ENCODE results near the gene NOP16. TPM values are rescaled to one million over a fixed set of nuclear protein-coding genes. Genes with fewer than 3 reads are reported as not detected.
A peak's percentile ranks its signal among the peaks of the same experiment; 100 is the strongest.

NOP16 gene
- total and polyA plus RNA-seq, 2 donors (not counting 1 experiment from before 2014, with no cell fraction given): 11.1 to 26.3 TPM

GRCh38 chr5:176368726-176369125, 19.7 kb downstream of the NOP16 start:
- Histone ChIP-seq H3K4me3 (replicated peaks in 1 of 4; ENCODE audit: control extremely low read depth in 1 of 4, insufficient read depth in 1 of 4, low read depth in 3 of 4, low read length in 4 of 4) (no peak overlapping the region), H3K4me1 (ENCODE audit: control insufficient read depth, extremely low read depth, insufficient read depth, low read length) (peaks cover 2% of the 10 kb centered on the region), H4K20me1 (ENCODE audit: control insufficient read depth, extremely low read depth, insufficient read depth, low read length) (no peaks in the 10 kb centered on the region), H3K36me3 (ENCODE audit: control insufficient read depth, insufficient read depth, low read length) (peaks cover 3% of the 10 kb centered on the region), H3K27ac (ENCODE audit: insufficient read depth, low read length) (no peak overlapping the region), H3K4me2 (ENCODE audit: extremely low read depth, insufficient read depth, low read length) (no peak overlapping the region), H3K9ac (ENCODE audit: insufficient read depth, low read length) (no peak overlapping the region), H2AFZ (ENCODE audit: low read length) (no peak overlapping the region), H3K79me2 (ENCODE audit: control insufficient read depth, insufficient read depth, low read length) (no peaks in the 10 kb centered on the region), H3K27me3 (ENCODE audit: control insufficient read depth, insufficient read depth, low read length) (no peaks in the 10 kb centered on the region), H3K9me3 (ENCODE audit: control insufficient read depth, insufficient read depth, low read depth, low read length) (no peaks in the 10 kb centered on the region)
- no peak for DNase-seq (ENCODE audit: low read depth in 2 of 2)
- TF ChIP-seq EZH2 (IDR thresholded peaks at IDR 0.05; ENCODE audit: low read length, missing control alignments): no peak
- no peak for TF ChIP-seq CTCF (conservative IDR thresholded peaks at IDR 0.05 in 1 of 2, IDR thresholded peaks at IDR 0.05 in 1 of 2; ENCODE audit: low read depth in 1 of 2, low read length in 2 of 2)

GRCh38 chr5:176366232-176366894, 22.0 kb downstream of the NOP16 start:
- Histone ChIP-seq H3K27ac (ENCODE audit: insufficient read depth, low read length) (peak overlapping the region; percentile 57), H3K4me3 (replicated peaks in 1 of 4; ENCODE audit: control extremely low read depth in 1 of 4, insufficient read depth in 1 of 4, low read depth in 3 of 4, low read length in 4 of 4) (peak overlapping the region; percentile 48 to 74 (median 69)), H3K27me3 (ENCODE audit: control insufficient read depth, insufficient read depth, low read length) (no peaks in the 10 kb centered on the region), H4K20me1 (ENCODE audit: control insufficient read depth, extremely low read depth, insufficient read depth, low read length) (no peaks in the 10 kb centered on the region), H3K9ac (ENCODE audit: insufficient read depth, low read length) (peak overlapping the region; percentile 82), H3K9me3 (ENCODE audit: control insufficient read depth, insufficient read depth, low read depth, low read length) (no peaks in the 10 kb centered on the region), H3K79me2 (ENCODE audit: control insufficient read depth, insufficient read depth, low read length) (peaks cover 2% of the 10 kb centered on the region), H3K4me1 (ENCODE audit: control insufficient read depth, extremely low read depth, insufficient read depth, low read length) (peaks cover 2% of the 10 kb centered on the region), H3K36me3 (ENCODE audit: control insufficient read depth, insufficient read depth, low read length) (no peaks in the 10 kb centered on the region), H2AFZ (ENCODE audit: low read length) (peak overlapping the region; percentile 87), H3K4me2 (ENCODE audit: extremely low read depth, insufficient read depth, low read length) (peak overlapping the region; percentile 92)
- no peak for TF ChIP-seq CTCF (conservative IDR thresholded peaks at IDR 0.05 in 1 of 2, IDR thresholded peaks at IDR 0.05 in 1 of 2; ENCODE audit: low read depth in 1 of 2, low read length in 2 of 2)
- no peak for TF ChIP-seq EZH2 (IDR thresholded peaks at IDR 0.05; ENCODE audit: low read length, missing control alignments)
- DNase-seq (ENCODE audit: low read depth in 2 of 2): no peak

DNA sequence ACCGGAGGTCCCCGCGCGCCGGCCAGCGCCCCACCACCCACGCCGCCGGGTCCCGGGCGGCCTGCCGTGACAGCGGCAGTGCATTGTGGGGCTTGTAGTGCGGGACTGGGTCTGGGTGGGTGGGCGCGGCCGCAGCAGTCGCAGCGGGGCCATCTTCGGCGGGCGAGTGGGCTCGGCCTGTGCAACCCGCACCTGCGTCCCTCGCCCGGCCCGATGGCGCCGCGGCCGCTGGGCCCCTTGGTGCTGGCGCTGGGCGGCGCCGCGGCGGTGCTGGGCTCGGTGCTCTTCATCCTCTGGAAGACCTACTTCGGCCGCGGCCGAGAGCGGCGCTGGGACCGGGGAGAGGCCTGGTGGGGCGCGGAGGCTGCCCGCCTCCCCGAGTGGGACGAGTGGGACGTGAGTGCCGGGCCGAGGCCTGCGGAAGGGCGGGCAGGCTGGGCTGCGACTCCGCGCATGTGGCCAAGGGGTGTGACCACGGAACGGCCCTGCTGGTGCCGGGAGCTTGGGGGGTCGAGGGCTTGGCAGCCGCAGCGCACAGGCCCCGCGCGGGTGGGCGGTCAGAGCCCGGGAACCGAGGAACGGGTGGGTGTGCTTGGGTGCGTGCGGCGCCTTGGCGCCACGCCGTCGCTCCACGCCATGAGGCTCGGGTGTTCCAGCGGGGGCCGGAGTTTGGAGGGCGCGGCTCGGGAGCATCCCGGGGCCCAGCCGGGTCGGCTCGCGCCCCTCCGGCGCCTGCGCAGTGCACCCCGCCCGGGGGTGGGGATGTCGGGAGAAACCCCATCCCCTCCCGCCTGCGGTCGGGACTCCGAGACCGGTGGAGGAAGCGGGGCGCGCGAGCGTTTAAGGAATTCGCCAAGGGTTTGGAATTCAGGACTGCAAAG, 22.8 kb downstream of the NOP16 start, which contains the start of gene ARL10:
Gene ARL10 (plus strand): TSS at position 137 of the 881 bp plus-strand sequence. CDS start 77 bp downstream, at position 214.
- no peaks in the 10 kb centered on the region for H3K27me3 ChIP-seq (ENCODE audit: control insufficient read depth, insufficient read depth, low read length)
- H3K9me3 ChIP-seq (ENCODE audit: control insufficient read depth, insufficient read depth, low read depth, low read length): no peaks in the 10 kb centered on the region
- no peaks in the 10 kb centered on the region for H4K20me1 ChIP-seq (ENCODE audit: control insufficient read depth, extremely low read depth, insufficient read depth, low read length)
- peaks cover 9% of the 10 kb centered on the region for H3K79me2 ChIP-seq (ENCODE audit: control insufficient read depth, insufficient read depth, low read length)
- peak within 1 kb of the TSS; percentile 55 to 74 (median 69) for H3K4me3 ChIP-seq (replicated peaks in 1 of 4; ENCODE audit: control extremely low read depth in 1 of 4, insufficient read depth in 1 of 4, low read depth in 3 of 4, low read length in 4 of 4)
- H3K4me2 ChIP-seq (ENCODE audit: extremely low read depth, insufficient read depth, low read length): peak within 1 kb of the TSS; percentile 92
- peak within 1 kb of the TSS; percentile 89 for H2AFZ ChIP-seq (ENCODE audit: low read length)
- TF ChIP-seq CTCF (conservative IDR thresholded peaks at IDR 0.05 in 1 of 2, IDR thresholded peaks at IDR 0.05 in 1 of 2; ENCODE audit: low read depth in 1 of 2, low read length in 2 of 2) (no peak), EZH2 (IDR thresholded peaks at IDR 0.05; ENCODE audit: low read length, missing control alignments) (no peak)
- no peaks in the 10 kb centered on the region for H3K36me3 ChIP-seq (ENCODE audit: control insufficient read depth, insufficient read depth, low read length)
- H3K27ac ChIP-seq (ENCODE audit: insufficient read depth, low read length): peak within 1 kb of the TSS; percentile 57
- H3K4me1 ChIP-seq (ENCODE audit: control insufficient read depth, extremely low read depth, insufficient read depth, low read length): peaks cover 2% of the 10 kb centered on the region
- peak; percentile 47 to 72 for DNase-seq (ENCODE audit: low read depth in 2 of 2)
- peak within 1 kb of the TSS; percentile 82 for H3K9ac ChIP-seq (ENCODE audit: insufficient read depth, low read length)

Data from fibroblast of lung (primary cell).